Testis (tissue), 3 donors: ENCODE measurements around the gene PPP1R13L. TPM values are rescaled to one million over a fixed set of nuclear protein-coding genes. Genes with fewer than 3 reads are reported as not detected.
A peak's percentile ranks its signal among the peaks of the same experiment; 100 is the strongest.

Source experiments
- DNase-seq: peaks from one replicate; pipeline ENCODE4 v3.0.0-alpha.2; 2019
- H3K27ac ChIP-seq, 2 donors: fragments of 200-600 bp; sonication (generic); one replicate each; pipeline ENCODE4 v1.5.1; 2019
- H3K27me3 ChIP-seq: fragments of 200-600 bp; sonication (generic); one replicate; pipeline ENCODE4 v1.5.1; 2019
- H3K36me3 ChIP-seq: fragments of 200-600 bp; sonication (generic); one replicate; pipeline ENCODE4 v1.5.1; 2017; ENCODE audit warnings: low read depth; ENCODE audit errors: missing control alignments
- H3K4me1 ChIP-seq: fragments of 200-600 bp; sonication (generic); one replicate; pipeline ENCODE4 v1.5.1; 2019
- H3K4me3 ChIP-seq, 2 donors: fragments of 200-600 bp; sonication (generic); one replicate each; pipeline ENCODE4 v1.5.1; 2017 to 2019
- H3K9me3 ChIP-seq: fragments of 200-600 bp; sonication (generic); one replicate; pipeline ENCODE4 v1.5.1; 2017
- POLR2A ChIP-seq: fragments of 450-650 bp; IDR thresholded peaks from one replicate; pipeline ENCODE4 v1.6.1; 2017; ENCODE audit warnings: antibody characterized with exemption, mild to moderate bottlenecking, moderate library complexity
- WGBS, 2 donors: methylation state at CpG; one replicate each; pipeline ENCODE4 v1.1.5; 2018; 5-methylcytosine and 5-hydroxymethylcytosine counted together
- intact Hi-C: fragments of 100-400 bp; cut with DNase I; formaldehyde crosslinking; loops from one replicate; pipeline ENCODE4 v1.15.1; 2023; ENCODE audit warnings: low total_unique reads
- polyA plus RNA-seq: library from polyadenylated mRNA; stranded (reverse); fragments of 350-450 nt; fragmentation: Illumina TruSeq; extraction: RNeasy Lipid Tissue Mini Kit (QIAGEN cat#74804); gene quantifications from one replicate; pipeline ENCODE4 v1.2.3, GENCODE V29; 2014; ENCODE audit warnings: low read depth, low replicate concordance; ENCODE audit not compliant: insufficient read depth
- total RNA-seq, 2 donors: library from RNA; depleted of rRNA; stranded (reverse); fragments of >200 nt; gene quantifications; one replicate each; pipeline ENCODE4 v1.2.3, GENCODE V29; 2016
- TF ChIP-seq, protein P1 (sequence below), 3 experiments: fragments of 450-650 bp in 2 of 3; fragments of 200-600 bp in 1 of 3; sonication (generic) in 1 of 3; IDR thresholded peaks; one replicate each; pipeline ENCODE4 v1.5.1; 2016 to 2019; ENCODE audit warnings: antibody characterized with exemption in 3 of 3, mild to moderate bottlenecking in 2 of 3, moderate library complexity in 1 of 3

Gene PPP1R13L
- total and polyA plus RNA-seq, 3 donors from 2014 or later, result 9.7 to 13.3 (median 12.2) TPM

- WGBS, 2 donors, result 7 to 10% methylated on average over 26 to 47 of the region's 47 CpGs
- Histone ChIP-seq H3K4me1 (peaks cover 16% of the 10 kb centered on the region), H3K9me3 (no peaks in the 10 kb centered on the region), H3K27me3 (no peaks in the 10 kb centered on the region), H3K27ac (peak overlapping the region; percentile 79 to 94), H3K36me3 (no peaks in the 10 kb centered on the region), H3K4me3 (peak overlapping the region; percentile 50 to 51)
- DNase-seq, result peak; percentile 95
- intact Hi-C loops, result no loop called here
- no peak for TF ChIP-seq POLR2A
- TF ChIP-seq, protein P1, sequence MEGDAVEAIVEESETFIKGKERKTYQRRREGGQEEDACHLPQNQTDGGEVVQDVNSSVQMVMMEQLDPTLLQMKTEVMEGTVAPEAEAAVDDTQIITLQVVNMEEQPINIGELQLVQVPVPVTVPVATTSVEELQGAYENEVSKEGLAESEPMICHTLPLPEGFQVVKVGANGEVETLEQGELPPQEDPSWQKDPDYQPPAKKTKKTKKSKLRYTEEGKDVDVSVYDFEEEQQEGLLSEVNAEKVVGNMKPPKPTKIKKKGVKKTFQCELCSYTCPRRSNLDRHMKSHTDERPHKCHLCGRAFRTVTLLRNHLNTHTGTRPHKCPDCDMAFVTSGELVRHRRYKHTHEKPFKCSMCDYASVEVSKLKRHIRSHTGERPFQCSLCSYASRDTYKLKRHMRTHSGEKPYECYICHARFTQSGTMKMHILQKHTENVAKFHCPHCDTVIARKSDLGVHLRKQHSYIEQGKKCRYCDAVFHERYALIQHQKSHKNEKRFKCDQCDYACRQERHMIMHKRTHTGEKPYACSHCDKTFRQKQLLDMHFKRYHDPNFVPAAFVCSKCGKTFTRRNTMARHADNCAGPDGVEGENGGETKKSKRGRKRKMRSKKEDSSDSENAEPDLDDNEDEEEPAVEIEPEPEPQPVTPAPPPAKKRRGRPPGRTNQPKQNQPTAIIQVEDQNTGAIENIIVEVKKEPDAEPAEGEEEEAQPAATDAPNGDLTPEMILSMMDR (IDR thresholded peaks at IDR 0.05), result no peak
Observed at GRCh38 chr19:45444318-45445041, 39.6 kb upstream of the PPP1R13L start.

- peak; percentile 94 for DNase-seq
- Histone ChIP-seq H3K4me3 (peak overlapping the region; percentile 50 to 51), H3K4me1 (peaks cover 16% of the 10 kb centered on the region), H3K9me3 (no peaks in the 10 kb centered on the region), H3K27me3 (no peaks in the 10 kb centered on the region), H3K27ac (peak overlapping the region; percentile 79 to 94), H3K36me3 (no peaks in the 10 kb centered on the region)
- WGBS, 2 donors, result 1% methylated on average over 23 to 49 of the region's 49 CpGs
- intact Hi-C loops, result no loop called here
- TF ChIP-seq, protein P1 (IDR thresholded peaks at IDR 0.05), result no peak
- peak; percentile 11 for TF ChIP-seq POLR2A
Observed at GRCh38 chr19:45443462-45444317, 38.8 kb upstream of the PPP1R13L start.

GRCh38 chr19:45442778-45443461 is 38.1 kb upstream of the PPP1R13L start:
- TF ChIP-seq, protein P1 (IDR thresholded peaks at IDR 0.05), result no peak
- TF ChIP-seq POLR2A, result no peak
- WGBS, 2 donors, result 22 to 24% methylated on average over 14 to 15 of the region's 15 CpGs
- peaks cover 16% of the 10 kb centered on the region for H3K4me1 ChIP-seq

GRCh38 chr19:45442408-45442777 is 37.5 kb upstream of the PPP1R13L start:
- no peaks in the 10 kb centered on the region for H3K9me3 ChIP-seq

More at GRCh38 chr19:45442778-45443461, 38.1 kb upstream of the PPP1R13L start:
- peak; percentile 60 for DNase-seq
- intact Hi-C loops, result no loop called here
- no peaks in the 10 kb centered on the region for H3K9me3 ChIP-seq
- H3K4me3 ChIP-seq, result peak overlapping the region; percentile 50 to 51
- no peaks in the 10 kb centered on the region for H3K27me3 ChIP-seq
- H3K36me3 ChIP-seq, result no peaks in the 10 kb centered on the region
- peak overlapping the region; percentile 79 to 94 for H3K27ac ChIP-seq

More at GRCh38 chr19:45442408-45442777, 37.5 kb upstream of the PPP1R13L start:
- TF ChIP-seq, protein P1 (IDR thresholded peaks at IDR 0.05), result no peak
- no peak for TF ChIP-seq POLR2A
- Histone ChIP-seq H3K4me3 (no peak overlapping the region), H3K27ac (peak overlapping the region in 1 of 2 donors; percentile 94), H3K4me1 (peaks cover 16% of the 10 kb centered on the region), H3K36me3 (no peaks in the 10 kb centered on the region), H3K27me3 (no peaks in the 10 kb centered on the region)
- DNase-seq, result no peak
- 84 to 86% methylated on average over 2 of the region's 2 CpGs for WGBS, 2 donors
- intact Hi-C loops, result no loop called here
